ENCODE data around the gene ZNF669. TPM values are rescaled to one million over a fixed set of nuclear protein-coding genes. Genes with fewer than 3 reads are reported as not detected.

Gene ZNF669
- total and polyA plus RNA-seq, 4 donors, result 2.4 to 8.4 (median 4.3) TPM

- H3K36me3 ChIP-seq (ENCODE audit: control insufficient read depth in 1 of 2, insufficient read depth in 2 of 2, low read length in 1 of 2), result peaks cover 2 to 7% of the 10 kb centered on the region in 2 donors
- H3K27me3 ChIP-seq (ENCODE audit: control insufficient read depth in 1 of 2, insufficient read depth in 2 of 2, low read length in 1 of 2), result no peaks in the 10 kb centered on the region
- 58 to 75% methylated on average over 13 of the region's 13 CpGs for WGBS, 2 donors
- H3K9me3 ChIP-seq (ENCODE audit: control insufficient read depth, low read length), result peaks cover 2% of the 10 kb centered on the region
- intact Hi-C loops (cut with DNase I), result loop anchor here (1.0 to 10.0 kb wide), 2 partner anchors 27 to 170 kb away; partner anchors contain the start of genes AHCTF1 (in 1 of the 2) and ZNF670 (in 1 of the 2)
- no peak for DNase-seq
- H3K27ac ChIP-seq (ENCODE audit: low read depth in 1 of 2, low read length in 2 of 2), result no peak overlapping the region
- H3K4me3 ChIP-seq (ENCODE audit: low read length in 2 of 2), result peak overlapping the region in 1 of 2 donors; percentile 41
- no peaks in the 10 kb centered on the region for H3K4me1 ChIP-seq (ENCODE audit: control insufficient read depth in 1 of 2, insufficient read depth in 2 of 2, low read length in 2 of 2)
- ATAC-seq (ENCODE audit: low FRiP score), result no peak
Measured at GRCh38 chr1:247104965-247105364, 809 bp upstream of the ZNF669 start.

GRCh38 chr1:247102381-247102780 lies 1.8 kb downstream of the ZNF669 start:
- Histone ChIP-seq H3K36me3 (ENCODE audit: control insufficient read depth in 1 of 2, insufficient read depth in 2 of 2, low read length in 1 of 2) (peaks cover 6 to 10% of the 10 kb centered on the region in 2 donors), H3K27ac (ENCODE audit: low read depth in 1 of 2, low read length in 2 of 2) (no peak overlapping the region), H3K9me3 (ENCODE audit: control insufficient read depth, low read length) (peaks cover 2% of the 10 kb centered on the region), H3K27me3 (ENCODE audit: control insufficient read depth in 1 of 2, insufficient read depth in 2 of 2, low read length in 1 of 2) (no peaks in the 10 kb centered on the region), H3K4me3 (ENCODE audit: low read length in 2 of 2) (no peak overlapping the region), H3K4me1 (ENCODE audit: control insufficient read depth in 1 of 2, insufficient read depth in 2 of 2, low read length in 2 of 2) (no peaks in the 10 kb centered on the region)
- 93 to 95% methylated on average over 1 of the region's 1 CpG for WGBS, 2 donors
- no peak for ATAC-seq (ENCODE audit: low FRiP score)
- intact Hi-C loops (cut with DNase I), result loop anchor here in 1 of 2 donors (10.0 kb wide), 1 partner anchor 168 kb away; the partner anchor contains the start of gene AHCTF1
- DNase-seq, result no peak

- Histone ChIP-seq H3K27ac (ENCODE audit: low read depth in 1 of 2, low read length in 2 of 2) (no peak overlapping the region), H3K4me3 (ENCODE audit: low read length in 2 of 2) (no peak overlapping the region), H3K36me3 (ENCODE audit: control insufficient read depth in 1 of 2, insufficient read depth in 2 of 2, low read length in 1 of 2) (peaks cover 11% of the 10 kb centered on the region in 2 donors), H3K4me1 (ENCODE audit: control insufficient read depth in 1 of 2, insufficient read depth in 2 of 2, low read length in 2 of 2) (no peaks in the 10 kb centered on the region), H3K27me3 (ENCODE audit: control insufficient read depth in 1 of 2, insufficient read depth in 2 of 2, low read length in 1 of 2) (no peaks in the 10 kb centered on the region), H3K9me3 (ENCODE audit: control insufficient read depth, low read length) (peaks cover 9% of the 10 kb centered on the region)
- ATAC-seq (ENCODE audit: low FRiP score) (no peak), DNase-seq (no peak)
- WGBS, 2 donors, result 95 to 97% methylated on average over 9 of the region's 9 CpGs
- intact Hi-C loops (cut with DNase I), result loop anchor here in 1 of 2 donors (10.0 kb wide), 1 partner anchor 166 kb away; the partner anchor contains the start of gene AHCTF1
Measured at GRCh38 chr1:247100676-247101279, 3.4 kb downstream of the ZNF669 start.

DNA sequence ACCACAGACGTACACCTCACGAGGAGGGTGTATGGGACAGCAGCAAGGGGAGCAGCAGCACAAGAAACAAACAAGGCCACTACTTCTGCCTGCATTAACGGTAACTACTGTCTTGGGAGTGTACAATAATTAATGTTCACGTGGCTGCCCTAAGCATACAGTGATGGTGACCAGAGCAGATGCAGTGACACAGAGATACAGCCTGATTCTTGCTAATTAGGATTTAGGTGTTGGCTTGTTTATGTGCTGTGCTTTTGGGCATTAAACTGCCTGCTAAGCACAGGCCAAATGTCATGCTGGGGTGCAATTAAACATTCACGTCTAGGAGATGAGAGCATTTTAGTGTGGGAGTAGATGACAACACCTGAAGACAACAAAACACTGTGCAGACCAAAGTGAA lies 7.2 kb downstream of the ZNF669 start:
- H3K27me3 ChIP-seq (ENCODE audit: control insufficient read depth in 1 of 2, insufficient read depth in 2 of 2, low read length in 1 of 2), result no peaks in the 10 kb centered on the region
- ATAC-seq (ENCODE audit: low FRiP score) (no peak), DNase-seq (no peak)
- H3K9me3 ChIP-seq (ENCODE audit: control insufficient read depth, low read length), result peaks cover 12% of the 10 kb centered on the region
- H3K27ac ChIP-seq (ENCODE audit: low read depth in 1 of 2, low read length in 2 of 2), result no peak overlapping the region
- whole genome bisulfite sequencing, 2 donors, result 89 to 94% methylated on average over 5 of the region's 5 CpGs
- H3K4me1 ChIP-seq (ENCODE audit: control insufficient read depth in 1 of 2, insufficient read depth in 2 of 2, low read length in 2 of 2), result no peaks in the 10 kb centered on the region
- intact Hi-C loops (cut with DNase I), result no loop called here
- peaks cover 11% of the 10 kb centered on the region in 2 donors for H3K36me3 ChIP-seq (ENCODE audit: control insufficient read depth in 1 of 2, insufficient read depth in 2 of 2, low read length in 1 of 2)
- no peak overlapping the region for H3K4me3 ChIP-seq (ENCODE audit: low read length in 2 of 2)

- intact Hi-C loops (cut with DNase I), result no loop called here
- no peak overlapping the region for H3K27ac ChIP-seq (ENCODE audit: low read depth in 1 of 2, low read length in 2 of 2)
- H3K9me3 ChIP-seq (ENCODE audit: control insufficient read depth, low read length), result peaks cover 12% of the 10 kb centered on the region
- ATAC-seq (ENCODE audit: low FRiP score), result no peak
- peaks cover 11% of the 10 kb centered on the region in 2 donors for H3K36me3 ChIP-seq (ENCODE audit: control insufficient read depth in 1 of 2, insufficient read depth in 2 of 2, low read length in 1 of 2)
- WGBS, 2 donors, result 83 to 86% methylated on average over 5 of the region's 5 CpGs
- no peak overlapping the region for H3K4me3 ChIP-seq (ENCODE audit: low read length in 2 of 2)
- DNase-seq, result no peak
- H3K4me1 ChIP-seq (ENCODE audit: control insufficient read depth in 1 of 2, insufficient read depth in 2 of 2, low read length in 2 of 2), result no peaks in the 10 kb centered on the region
- no peaks in the 10 kb centered on the region for H3K27me3 ChIP-seq (ENCODE audit: control insufficient read depth in 1 of 2, insufficient read depth in 2 of 2, low read length in 1 of 2)
Measured at GRCh38 chr1:247096544-247096943, 7.6 kb downstream of the ZNF669 start.

DNA sequence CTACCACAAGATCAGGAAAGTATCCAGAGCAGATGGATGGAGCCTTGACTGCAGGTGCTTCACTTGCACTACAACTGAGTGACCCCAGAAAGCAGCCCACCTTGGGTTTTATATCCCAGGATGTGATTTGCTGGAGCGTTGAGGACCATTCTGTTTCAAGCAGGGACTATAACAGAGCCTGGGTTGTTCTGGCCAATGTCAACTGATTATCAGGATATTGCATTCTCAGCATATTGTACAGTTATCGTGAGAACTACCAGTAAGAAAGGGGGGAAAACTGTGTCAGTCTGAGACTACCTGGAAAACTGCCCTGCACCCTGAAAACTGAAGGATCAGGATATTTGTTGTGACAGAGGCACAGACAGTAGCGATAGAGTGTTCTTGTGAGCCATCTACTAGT lies 8.0 kb downstream of the ZNF669 start:
- peaks cover 12% of the 10 kb centered on the region for H3K9me3 ChIP-seq (ENCODE audit: control insufficient read depth, low read length)
- no peak overlapping the region for H3K4me3 ChIP-seq (ENCODE audit: low read length in 2 of 2)
- DNase-seq (no peak), ATAC-seq (ENCODE audit: low FRiP score) (no peak)
- 92 to 95% methylated on average over 3 of the region's 3 CpGs for WGBS, 2 donors
- intact Hi-C loops (cut with DNase I), result no loop called here
- no peaks in the 10 kb centered on the region for H3K4me1 ChIP-seq (ENCODE audit: control insufficient read depth in 1 of 2, insufficient read depth in 2 of 2, low read length in 2 of 2)
- no peak overlapping the region for H3K27ac ChIP-seq (ENCODE audit: low read depth in 1 of 2, low read length in 2 of 2)
- no peaks in the 10 kb centered on the region for H3K27me3 ChIP-seq (ENCODE audit: control insufficient read depth in 1 of 2, insufficient read depth in 2 of 2, low read length in 1 of 2)
- peaks cover 8 to 11% of the 10 kb centered on the region in 2 donors for H3K36me3 ChIP-seq (ENCODE audit: control insufficient read depth in 1 of 2, insufficient read depth in 2 of 2, low read length in 1 of 2)

GRCh38 chr1:247090455-247090854 lies 13.7 kb downstream of the ZNF669 start:
- H3K4me3 ChIP-seq (ENCODE audit: low read length in 2 of 2), result no peak overlapping the region
- WGBS, 2 donors, result 74 to 83% methylated on average over 14 of the region's 14 CpGs
- DNase-seq (no peak), ATAC-seq (ENCODE audit: low FRiP score) (no peak)
- no peaks in the 10 kb centered on the region for H3K36me3 ChIP-seq (ENCODE audit: control insufficient read depth in 1 of 2, insufficient read depth in 2 of 2, low read length in 1 of 2)
- intact Hi-C loops (cut with DNase I), result no loop called here
- H3K27me3 ChIP-seq (ENCODE audit: control insufficient read depth in 1 of 2, insufficient read depth in 2 of 2, low read length in 1 of 2), result no peaks in the 10 kb centered on the region
- peaks cover 2% of the 10 kb centered on the region for H3K9me3 ChIP-seq (ENCODE audit: control insufficient read depth, low read length)
- no peak overlapping the region for H3K27ac ChIP-seq (ENCODE audit: low read depth in 1 of 2, low read length in 2 of 2)
- no peaks in the 10 kb centered on the region for H3K4me1 ChIP-seq (ENCODE audit: control insufficient read depth in 1 of 2, insufficient read depth in 2 of 2, low read length in 2 of 2)

DNA sequence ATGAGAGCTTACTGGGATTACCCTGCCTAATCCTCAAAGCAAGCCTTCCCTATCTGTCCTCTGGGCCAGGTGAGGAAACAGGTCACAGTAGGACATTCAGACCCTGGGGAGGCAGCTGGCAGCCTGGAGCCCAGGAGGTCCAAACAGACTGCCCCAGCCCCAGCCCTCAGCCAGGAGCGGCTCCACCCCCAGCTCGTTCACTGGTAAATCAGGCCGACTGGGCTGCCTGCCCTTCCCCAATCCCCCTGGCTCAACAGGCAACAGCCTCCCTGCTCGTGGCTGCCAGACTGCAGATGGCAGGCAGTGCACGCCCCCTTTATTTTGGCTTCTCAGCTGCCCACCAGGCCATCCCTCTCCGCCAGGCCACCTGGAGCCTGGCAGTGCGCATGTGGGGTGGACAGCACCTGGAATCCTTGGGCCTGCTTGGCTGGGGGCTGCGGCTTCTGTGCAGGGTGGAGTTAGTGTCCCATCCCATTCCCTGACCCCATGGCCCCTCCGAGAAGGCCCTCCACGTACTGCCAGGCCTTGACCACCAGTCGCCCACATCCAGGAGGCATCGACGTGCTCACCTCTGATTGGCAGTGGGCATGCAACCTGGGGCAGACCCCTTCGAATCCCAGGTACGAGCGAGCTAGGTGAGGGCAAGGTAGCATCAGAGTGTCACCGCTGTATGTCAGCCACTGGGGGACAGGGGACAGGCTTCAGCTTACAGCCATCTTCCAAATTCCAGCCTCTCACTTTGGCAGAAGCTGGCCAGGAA lies 14.4 kb downstream of the ZNF669 start:
- H3K4me3 ChIP-seq (ENCODE audit: low read length in 2 of 2), result no peak overlapping the region
- WGBS, 2 donors, result 52 to 66% methylated on average over 17 of the region's 17 CpGs
- peaks cover 2% of the 10 kb centered on the region for H3K9me3 ChIP-seq (ENCODE audit: control insufficient read depth, low read length)
- H3K36me3 ChIP-seq (ENCODE audit: control insufficient read depth in 1 of 2, insufficient read depth in 2 of 2, low read length in 1 of 2), result no peaks in the 10 kb centered on the region
- H3K27ac ChIP-seq (ENCODE audit: low read depth in 1 of 2, low read length in 2 of 2), result no peak overlapping the region
- H3K27me3 ChIP-seq (ENCODE audit: control insufficient read depth in 1 of 2, insufficient read depth in 2 of 2, low read length in 1 of 2), result no peaks in the 10 kb centered on the region
- H3K4me1 ChIP-seq (ENCODE audit: control insufficient read depth in 1 of 2, insufficient read depth in 2 of 2, low read length in 2 of 2), result no peaks in the 10 kb centered on the region
- no peak for ATAC-seq (ENCODE audit: low FRiP score)
- intact Hi-C loops (cut with DNase I), result no loop called here
- DNase-seq, result no peak

DNA sequence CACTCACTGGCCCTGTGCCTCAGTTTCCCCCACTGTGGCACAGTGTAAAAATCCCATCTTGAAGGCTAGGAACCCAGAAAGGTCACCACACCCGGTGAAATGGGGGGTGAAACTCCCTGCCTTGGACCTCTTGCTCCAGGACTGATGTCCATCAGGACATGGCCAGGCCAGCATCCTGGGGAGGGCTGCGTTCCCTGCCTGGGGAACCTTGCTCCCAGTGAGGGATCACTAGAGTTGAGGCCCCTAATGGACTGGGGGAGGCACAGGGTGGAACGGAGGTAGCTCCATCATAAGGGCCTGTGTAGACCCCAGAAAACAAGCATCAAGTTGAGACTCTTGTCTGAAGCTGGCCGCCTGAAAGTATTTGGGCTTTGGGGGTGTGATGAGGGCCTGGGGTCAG lies 15.2 kb downstream of the ZNF669 start:
- no peak for DNase-seq
- Histone ChIP-seq H3K4me1 (ENCODE audit: control insufficient read depth in 1 of 2, insufficient read depth in 2 of 2, low read length in 2 of 2) (no peaks in the 10 kb centered on the region), H3K36me3 (ENCODE audit: control insufficient read depth in 1 of 2, insufficient read depth in 2 of 2, low read length in 1 of 2) (no peaks in the 10 kb centered on the region), H3K27ac (ENCODE audit: low read depth in 1 of 2, low read length in 2 of 2) (no peak overlapping the region), H3K27me3 (ENCODE audit: control insufficient read depth in 1 of 2, insufficient read depth in 2 of 2, low read length in 1 of 2) (no peaks in the 10 kb centered on the region), H3K4me3 (ENCODE audit: low read length in 2 of 2) (no peak overlapping the region), H3K9me3 (ENCODE audit: control insufficient read depth, low read length) (peaks cover under 1% of the 10 kb centered on the region)
- 87% methylated on average over 4 of the region's 4 CpGs for WGBS, 2 donors
- ATAC-seq (ENCODE audit: low FRiP score), result no peak
- intact Hi-C loops (cut with DNase I), result no loop called here
